Aorta (tissue), 5 donors: Measurements from ENCODE around the gene RGS3. TPM values are rescaled to one million over a fixed set of nuclear protein-coding genes. Genes with fewer than 3 reads are reported as not detected.
A peak's percentile ranks its signal among the peaks of the same experiment; 100 is the strongest.

Source experiments
- ATAC-seq: fragments of 200-7000 bp; cut with Tn5 transposase; one replicate; pipeline ENCODE4 v1.9.1; 2022; ENCODE audit warnings: moderate library complexity; ENCODE audit not compliant: low FRiP score
- DNase-seq, 2 donors: peaks; one replicate each; pipeline ENCODE4 v3.0.0-alpha.2; 2020
- H3K27ac ChIP-seq, 2 donors: one replicate each; pipeline ENCODE4 v1.5.1; 2013; ENCODE audit warnings: low read length in 2 of 2, mild to moderate bottlenecking in 2 of 2, moderate library complexity in 2 of 2, control low read depth in 1 of 2, inconsistent platforms in 1 of 2, low read depth in 1 of 2
- H3K27me3 ChIP-seq, 2 donors: one replicate each; pipeline ENCODE4 v1.6.1; 2013; ENCODE audit warnings: control low read depth in 1 of 2, low read length in 1 of 2, mild to moderate bottlenecking in 1 of 2, moderate library complexity in 1 of 2; ENCODE audit not compliant: insufficient read depth in 2 of 2, control insufficient read depth in 1 of 2
- H3K36me3 ChIP-seq, 2 donors: one replicate each; pipeline ENCODE4 v1.6.1; 2013; ENCODE audit warnings: control low read depth in 1 of 2, low read length in 1 of 2, mild to moderate bottlenecking in 1 of 2; ENCODE audit not compliant: insufficient read depth in 2 of 2, control insufficient read depth in 1 of 2
- H3K4me1 ChIP-seq, 2 donors: one replicate each; pipeline ENCODE4 v1.6.1; 2013; ENCODE audit warnings: low read length in 2 of 2, control low read depth in 1 of 2, mild to moderate bottlenecking in 1 of 2, moderate library complexity in 1 of 2; ENCODE audit not compliant: insufficient read depth in 2 of 2, control insufficient read depth in 1 of 2
- H3K4me3 ChIP-seq, 2 donors: one replicate each; pipeline ENCODE4 v1.5.1; 2013; ENCODE audit warnings: low read length in 2 of 2, control low read depth in 1 of 2, mild to moderate bottlenecking in 1 of 2
- H3K9me3 ChIP-seq: one replicate; pipeline ENCODE4 v1.6.1; 2013; ENCODE audit warnings: mild to moderate bottlenecking, low read length; ENCODE audit not compliant: control insufficient read depth
- WGBS, 2 donors: extraction: QIAGEN DNeasy Blood & Tissue Kit; methylation state at CpG; one replicate each; pipeline ENCODE4 v1.1.7; 2013; 5-methylcytosine and 5-hydroxymethylcytosine counted together
- intact Hi-C, 2 donors: fragments of 100-400 bp; cut with DNase I; formaldehyde crosslinking; loops; one replicate each; pipeline versions ENCODE4 v1.14.2 to v1.15.0; 2022
- polyA plus RNA-seq, 2 donors: library from polyadenylated mRNA; stranded (reverse); fragments of 200-250 nt; gene quantifications; one replicate each; pipeline ENCODE4 v1.2.3, GENCODE V29; 2013
- total RNA-seq, 2 donors: library from RNA; stranded (reverse); fragmentation: NEBNext Ultra II Directional; extraction: Animal tissue kit (Norgen Biotek cat#: 25700); gene quantifications; one replicate each; pipeline ENCODE4 v1.2.1, GENCODE V29; 2021
- donor health status: healthy with polysubstance abuse.
- donor health status: Bipolar disorder and iron deficiency.
- donor health status: DM: no; HTN: no; CAD: no.
- donor health status: DM: no; HTN: no; CAD: no.
- donor health status: DM: yes; HTN: yes; CAD: no.

RGS3 gene
- total and polyA plus RNA-seq, 4 donors = 74.3 to 161 (median 149) TPM

GRCh38 chr9:113612216-113612747, 148.8 kb downstream of the RGS3 start:
- intact Hi-C loops = no loop called here
- Histone ChIP-seq H3K4me1 (no peaks in the 10 kb centered on the region), H3K27ac (no peak overlapping the region), H3K4me3 (no peak overlapping the region), H3K9me3 (no peaks in the 10 kb centered on the region), H3K36me3 (no peaks in the 10 kb centered on the region), H3K27me3 (no peaks in the 10 kb centered on the region)
- DNase-seq (peak in 1 of 2 donors; percentile 62), ATAC-seq (no peak)
- 85 to 87% methylated on average over 11 of the region's 11 CpGs for WGBS, 2 donors

GRCh38 chr9:113612828-113613227, 149.3 kb downstream of the RGS3 start:
- intact Hi-C loops = no loop called here
- ATAC-seq = no peak
- H3K9me3 ChIP-seq = no peaks in the 10 kb centered on the region
- DNase-seq = peak in 1 of 2 donors; percentile 60
- no peak overlapping the region for H3K27ac ChIP-seq
- no peaks in the 10 kb centered on the region for H3K4me1 ChIP-seq
- no peaks in the 10 kb centered on the region for H3K27me3 ChIP-seq
- WGBS, 2 donors = 93 to 96% methylated on average over 6 of the region's 6 CpGs
- no peak overlapping the region for H3K4me3 ChIP-seq
- H3K36me3 ChIP-seq = no peaks in the 10 kb centered on the region

- H3K27ac ChIP-seq = peak overlapping the region; percentile 62 to 94
These were observed 150.4 kb downstream of the RGS3 start for GRCh38 chr9:113613815-113614413.

DNA sequence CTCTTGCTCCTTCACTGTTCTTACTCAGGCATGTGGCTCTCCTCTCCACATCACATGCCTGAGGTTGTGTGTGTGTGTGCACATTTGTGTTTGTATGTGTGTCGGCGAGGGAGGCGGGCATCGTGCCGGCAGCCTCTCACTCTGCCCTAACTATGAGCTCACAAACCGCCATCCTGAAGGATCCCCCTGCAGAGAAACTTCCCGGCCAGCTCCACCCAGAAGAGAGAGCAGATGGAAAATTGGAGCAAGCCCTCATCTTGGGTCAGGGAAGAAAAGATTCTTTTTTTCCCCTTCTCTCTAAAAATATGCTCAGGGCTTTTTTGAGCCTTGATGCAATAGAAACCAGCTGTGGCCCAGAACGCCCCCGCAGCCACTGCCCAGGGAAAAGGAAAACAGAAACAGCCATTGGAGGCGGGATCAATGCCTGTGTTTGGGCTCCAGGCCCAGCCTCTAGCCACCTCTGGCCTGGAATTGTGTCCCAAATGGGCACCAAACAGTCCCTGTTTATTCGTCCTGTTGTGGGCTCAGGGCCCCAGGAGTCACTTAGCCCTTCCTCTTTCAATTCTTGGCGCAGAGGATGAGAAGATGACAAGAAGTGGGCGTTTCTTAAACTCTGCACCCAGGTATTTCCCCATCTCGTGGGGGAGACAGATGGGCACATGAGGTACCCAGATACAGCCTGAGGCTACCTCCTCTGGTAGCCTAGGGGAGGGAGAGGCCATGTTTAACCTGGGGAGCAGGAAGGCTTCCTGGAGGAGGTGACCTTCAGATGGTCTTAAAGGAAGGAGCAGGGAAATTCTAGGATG, 151.5 kb downstream of the RGS3 start:
- Histone ChIP-seq H3K27ac (peak overlapping the region; percentile 87 to 94), H3K9me3 (no peaks in the 10 kb centered on the region), H3K4me1 (no peaks in the 10 kb centered on the region), H3K27me3 (no peaks in the 10 kb centered on the region), H3K4me3 (no peak overlapping the region), H3K36me3 (no peaks in the 10 kb centered on the region)
- 4 to 10% methylated on average over 14 of the region's 14 CpGs for WGBS, 2 donors
- DNase-seq (peak; percentile 83 to 91), ATAC-seq (peak; percentile 79)
- intact Hi-C loops = no loop called here

More at GRCh38 chr9:113613815-113614413, 150.4 kb downstream of the RGS3 start:
- ATAC-seq = no peak
- Histone ChIP-seq H3K36me3 (no peaks in the 10 kb centered on the region), H3K27me3 (no peaks in the 10 kb centered on the region), H3K4me3 (no peak overlapping the region), H3K4me1 (no peaks in the 10 kb centered on the region), H3K9me3 (no peaks in the 10 kb centered on the region)
- intact Hi-C loops = no loop called here
- WGBS, 2 donors = 65 to 78% methylated on average over 6 of the region's 6 CpGs
- no peak for DNase-seq

- DNase-seq (peak in 1 of 2 donors; percentile 73), ATAC-seq (no peak)
- intact Hi-C loops = no loop called here
- H3K4me1 ChIP-seq = no peaks in the 10 kb centered on the region
- H3K9me3 ChIP-seq = no peaks in the 10 kb centered on the region
- H3K27me3 ChIP-seq = no peaks in the 10 kb centered on the region
- WGBS, 2 donors = 8 to 9% methylated on average over 14 of the region's 14 CpGs
- no peak overlapping the region for H3K4me3 ChIP-seq
- H3K36me3 ChIP-seq = no peaks in the 10 kb centered on the region
- H3K27ac ChIP-seq = peak overlapping the region; percentile 87 to 94
These were observed 152.6 kb downstream of the RGS3 start for GRCh38 chr9:113616116-113616515.

DNA sequence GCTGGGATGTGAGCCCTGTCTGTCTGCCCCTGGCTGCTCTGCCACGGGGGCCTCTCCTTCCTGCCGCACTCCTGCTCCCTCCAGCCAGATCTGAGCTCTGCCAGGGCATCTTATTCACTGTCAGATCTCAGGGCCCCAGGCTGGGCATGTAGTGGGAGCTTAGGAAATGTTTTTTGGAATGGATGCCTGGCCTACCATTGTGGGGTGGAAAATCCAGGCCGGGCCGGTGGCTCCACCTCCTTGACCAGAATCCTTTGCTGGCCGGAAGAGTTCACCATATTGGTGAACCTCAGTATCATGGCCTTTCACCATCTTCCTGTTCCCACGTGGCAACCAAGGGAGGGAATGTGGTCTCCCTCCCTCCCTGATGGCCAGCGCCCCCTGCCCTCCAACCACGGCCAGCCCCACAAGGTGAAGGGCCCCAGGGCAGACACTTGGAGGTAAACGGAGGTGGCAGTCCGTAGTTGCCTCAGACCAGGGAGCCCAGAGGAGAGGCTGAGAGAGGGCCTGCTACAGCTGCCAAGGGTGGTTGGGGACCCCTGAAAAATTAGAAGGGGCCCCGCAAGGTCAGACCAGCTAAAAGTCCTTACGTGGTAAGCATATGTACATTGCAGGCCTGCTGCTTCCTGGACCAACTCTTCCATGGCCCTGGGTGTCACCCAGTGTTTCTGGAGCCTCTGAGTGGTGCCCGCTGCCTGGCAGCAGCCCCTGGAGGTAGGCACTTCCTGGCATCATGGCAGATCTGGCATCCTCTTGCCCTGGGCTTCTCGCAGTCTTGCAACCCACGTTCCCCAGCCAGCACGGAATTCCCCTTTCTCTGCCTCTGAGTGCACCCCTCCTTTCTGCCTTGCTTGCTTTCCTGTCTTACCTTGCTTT, 153.3 kb downstream of the RGS3 start:
- Histone ChIP-seq H3K4me3 (no peak overlapping the region), H3K27ac (peak overlapping the region; percentile 87 to 94), H3K36me3 (no peaks in the 10 kb centered on the region), H3K4me1 (no peaks in the 10 kb centered on the region), H3K27me3 (no peaks in the 10 kb centered on the region), H3K9me3 (no peaks in the 10 kb centered on the region)
- 53 to 60% methylated on average over 16 of the region's 16 CpGs for WGBS, 2 donors
- intact Hi-C loops = no loop called here
- DNase-seq = peak in 1 of 2 donors; percentile 70
- no peak for ATAC-seq

- Histone ChIP-seq H3K9me3 (no peaks in the 10 kb centered on the region), H3K36me3 (no peaks in the 10 kb centered on the region), H3K27ac (peak overlapping the region; percentile 11 to 87), H3K4me1 (no peaks in the 10 kb centered on the region), H3K4me3 (no peak overlapping the region), H3K27me3 (no peaks in the 10 kb centered on the region)
- ATAC-seq (no peak), DNase-seq (no peak)
- 79 to 80% methylated on average over 6 of the region's 6 CpGs for WGBS, 2 donors
- intact Hi-C loops = no loop called here
These were observed 154.0 kb downstream of the RGS3 start for GRCh38 chr9:113617550-113617949.

- peak overlapping the region; percentile 16 to 38 for H3K27ac ChIP-seq
- H3K4me1 ChIP-seq = no peaks in the 10 kb centered on the region
- ATAC-seq (no peak), DNase-seq (peak in 1 of 2 donors; percentile 42)
- no peaks in the 10 kb centered on the region for H3K9me3 ChIP-seq
- H3K36me3 ChIP-seq = no peaks in the 10 kb centered on the region
- H3K27me3 ChIP-seq = no peaks in the 10 kb centered on the region
- intact Hi-C loops = no loop called here
- WGBS, 2 donors = 69 to 71% methylated on average over 7 of the region's 7 CpGs
- H3K4me3 ChIP-seq = no peak overlapping the region
These were observed 155.4 kb downstream of the RGS3 start for GRCh38 chr9:113618836-113619490.
